WTC11 (cell line): ENCODE results near the gene SIM1. TPM values are rescaled to one million over a fixed set of nuclear protein-coding genes. Genes with fewer than 3 reads are reported as not detected.
A peak's percentile ranks its signal among the peaks of the same experiment; 100 is the strongest.

Experiments used
- ATAC-seq: fragments of 200-7000 bp; cut with Tn5 transposase; 2 replicates; pipeline ENCODE4 v1.10.0; 2021; ENCODE audit warnings: mild to moderate bottlenecking, moderate library complexity
- CTCF ChIA-PET: fragments of 300-600 bp; sonication (Branson Sonifier 250); formaldehyde crosslinking; loops from one replicate; lab custom pipeline; 2021; ENCODE audit warnings: antibody characterized with exemption; lab: Charles Lee
- POLR2A ChIA-PET: fragments of 350-600 bp; sonication (Branson Sonifier 250); formaldehyde crosslinking; loops from one replicate; lab custom pipeline; 2021; ENCODE audit warnings: antibody characterized with exemption; lab: Charles Lee
- DNase-seq: peaks from one replicate; pipeline ENCODE4 v3.0.0; 2021; ENCODE audit warnings: low spot score
- H3K27ac Mint-ChIP-seq: 2 replicates; pipeline ENCODE4 v1.8.0; 2021; ENCODE audit warnings: mixed read lengths
- H3K27me3 Mint-ChIP-seq: 2 replicates; pipeline ENCODE4 v1.8.0; 2021; ENCODE audit warnings: low read depth, mild to moderate bottlenecking, moderate library complexity, mixed read lengths
- H3K36me3 Mint-ChIP-seq: 2 replicates; pipeline ENCODE4 v1.8.0; 2021; ENCODE audit warnings: mixed read lengths
- H3K4me1 Mint-ChIP-seq: 2 replicates; pipeline ENCODE4 v1.8.0; 2022; ENCODE audit warnings: mixed read lengths
- H3K4me3 Mint-ChIP-seq: 2 replicates; pipeline ENCODE4 v1.8.0; 2021; ENCODE audit warnings: mild to moderate bottlenecking, moderate library complexity, mixed read lengths
- H3K9me3 Mint-ChIP-seq: 2 replicates; pipeline ENCODE4 v1.8.0; 2021; ENCODE audit warnings: mixed read lengths
- ARID4B ChIP-seq: sonication (generic); formaldehyde crosslinking; IDR thresholded peaks from 2 replicates; pipeline ENCODE4 v1.8.0; 2023; ENCODE audit warnings: missing genetic modification reagents, mild to moderate bottlenecking, borderline replicate concordance
- ATF3 ChIP-seq: sonication (generic); formaldehyde crosslinking; conservative IDR thresholded peaks from 2 replicates; pipeline ENCODE4 v1.8.1; 2022; ENCODE audit warnings: mild to moderate bottlenecking, missing genetic modification reagents
- CREM ChIP-seq: sonication (generic); formaldehyde crosslinking; IDR thresholded peaks from 2 replicates; pipeline ENCODE4 v1.8.1; 2022; ENCODE audit warnings: mild to moderate bottlenecking, missing genetic modification reagents, moderate library complexity
- E2F1 ChIP-seq: sonication (generic); formaldehyde crosslinking; IDR thresholded peaks from 2 replicates; pipeline ENCODE4 v1.8.0; 2022; ENCODE audit warnings: mild to moderate bottlenecking, missing genetic modification reagents
- E2F4 ChIP-seq: sonication (generic); formaldehyde crosslinking; IDR thresholded peaks from 2 replicates; pipeline ENCODE4 v1.8.1; 2022; ENCODE audit warnings: low read depth, mild to moderate bottlenecking, moderate library complexity, missing genetic modification reagents, borderline replicate concordance
- IRF1 ChIP-seq: sonication (generic); formaldehyde crosslinking; IDR thresholded peaks from 2 replicates; pipeline ENCODE4 v1.8.0; 2023; ENCODE audit warnings: missing genetic modification reagents
- JUN ChIP-seq: sonication (generic); formaldehyde crosslinking; IDR thresholded peaks from 2 replicates; pipeline ENCODE4 v1.8.0; 2023; ENCODE audit warnings: mild to moderate bottlenecking, missing genetic modification reagents
- MLX ChIP-seq: sonication (generic); formaldehyde crosslinking; IDR thresholded peaks from 2 replicates; pipeline ENCODE4 v1.8.1; 2023; ENCODE audit warnings: mild to moderate bottlenecking, missing genetic modification reagents, moderate library complexity
- NFATC4 ChIP-seq: fragments of 250-450 bp; sonication (Bioruptor Pico); IDR thresholded peaks from 2 replicates; pipeline ENCODE4 v1.9.0; 2021; ENCODE audit warnings: mild to moderate bottlenecking
- NR2C2 ChIP-seq: sonication (generic); formaldehyde crosslinking; IDR thresholded peaks from 2 replicates; pipeline ENCODE4 v1.8.0; 2022; ENCODE audit warnings: mild to moderate bottlenecking, missing genetic modification reagents
- NR3C1 ChIP-seq: sonication (generic); formaldehyde crosslinking; conservative IDR thresholded peaks from 2 replicates; pipeline ENCODE4 v1.8.1; 2023; ENCODE audit warnings: low read depth, mild to moderate bottlenecking, missing genetic modification reagents
- OVOL2 ChIP-seq: fragments of 250-450 bp; sonication (Bioruptor Pico); IDR thresholded peaks from 2 replicates; pipeline ENCODE4 v1.9.0; 2021; ENCODE audit warnings: mild to moderate bottlenecking, borderline replicate concordance
- TCF7 ChIP-seq: sonication (generic); formaldehyde crosslinking; IDR thresholded peaks from 2 replicates; pipeline ENCODE4 v1.8.0; 2022; ENCODE audit warnings: mild to moderate bottlenecking, low read depth, missing genetic modification reagents, moderate library complexity
- ZMAT4 ChIP-seq: fragments of 250-450 bp; sonication (Bioruptor Pico); IDR thresholded peaks from 2 replicates; pipeline ENCODE4 v1.9.0; 2021; ENCODE audit warnings: mild to moderate bottlenecking
- ZNF263 ChIP-seq: sonication (generic); formaldehyde crosslinking; IDR thresholded peaks from 2 replicates; pipeline ENCODE4 v1.8.1; 2022; ENCODE audit warnings: low read depth, mild to moderate bottlenecking, moderate library complexity, missing genetic modification reagents
- total RNA-seq: library from RNA; stranded (reverse); gene quantifications from 3 replicates; pipeline ENCODE4 v1.2.3, GENCODE V29; 2021

Gene SIM1
- total RNA-seq, 1 experiment from 2014 or later: 0.09 TPM

GRCh38 chr6:100468016-100468622 lies 3.4 kb upstream of the SIM1 start:
- Mint-ChIP-seq H3K36me3 (no peaks in the 10 kb centered on the region), H3K27ac (no peak overlapping the region), H3K4me3 (peak overlapping the region; percentile 64), H3K27me3 (no peaks in the 10 kb centered on the region; the same call in 1 of the 2 replicates), H3K4me1 (peaks cover 51% of the 10 kb centered on the region), H3K9me3 (no peaks in the 10 kb centered on the region)
- POLR2A ChIA-PET: no interaction called here
- CTCF ChIA-PET: interaction anchor here (2.8 kb wide), 1 partner anchor 7 kb away, joined by 26 read pairs; no protein-coding TSS in a partner anchor
- DNase-seq (no peak), ATAC-seq (no peak)
- TF ChIP-seq ARID4B (no peak), MLX (CRISPR knock-in tag) (no peak)
- TF ChIP-seq, all 79 proteins: peak for 0

GRCh38 chr6:100467129-100468015 lies 2.7 kb upstream of the SIM1 start:
- no peak overlapping the region for H3K27ac Mint-ChIP-seq
- no peaks in the 10 kb centered on the region; the same call in 1 of the 2 replicates for H3K27me3 Mint-ChIP-seq
- ChIA-PET POLR2A (no interaction called here), CTCF (interaction anchor here (1.3 to 3.6 kb wide), 3 partner anchors 11 to 361 kb away, joined by 4 to 15 read pairs (median 9); no protein-coding TSS in a partner anchor)
- DNase-seq (no peak), ATAC-seq (no peak)
- peaks cover 56% of the 10 kb centered on the region for H3K4me1 Mint-ChIP-seq
- H3K4me3 Mint-ChIP-seq: peak overlapping the region; percentile 64
- H3K9me3 Mint-ChIP-seq: no peaks in the 10 kb centered on the region
- H3K36me3 Mint-ChIP-seq: no peaks in the 10 kb centered on the region
- no peak for TF ChIP-seq E2F1 (CRISPR knock-in tag)
- TF ChIP-seq ARID4B: no peak
- no peak for TF ChIP-seq TCF7 (CRISPR knock-in tag)
- no peak for TF ChIP-seq E2F4 (CRISPR knock-in tag)
- no peak for TF ChIP-seq ZMAT4 (CRISPR knock-in tag)
- TF ChIP-seq JUN (CRISPR knock-in tag): no peak
- no peak for TF ChIP-seq OVOL2
- no peak for TF ChIP-seq ATF3 (CRISPR knock-in tag)
- no peak for TF ChIP-seq IRF1
- no peak for TF ChIP-seq NR3C1
- TF ChIP-seq CREM (CRISPR knock-in tag): no peak
- no peak for TF ChIP-seq ZNF263 (CRISPR knock-in tag)
- TF ChIP-seq NR2C2: no peak
- no peak for TF ChIP-seq NFATC4 (CRISPR knock-in tag)
